HTR-8/SVneo (cell line): ENCODE data around the gene ST6GALNAC4.

ENCODE experiments used
- DNase-seq: peaks from one replicate; pipeline ENCODE4 v3.0.0; 2011; ENCODE audit warnings: low spot score, mixed read lengths; ENCODE audit not compliant: insufficient read length
- FAIRE-seq: peaks from 2 replicates; lab custom pipeline; 2011; peaks lifted over from hg19 to GRCh38; lab: Jason Lieb, UNC

The ST6GALNAC4 gene

DNA sequence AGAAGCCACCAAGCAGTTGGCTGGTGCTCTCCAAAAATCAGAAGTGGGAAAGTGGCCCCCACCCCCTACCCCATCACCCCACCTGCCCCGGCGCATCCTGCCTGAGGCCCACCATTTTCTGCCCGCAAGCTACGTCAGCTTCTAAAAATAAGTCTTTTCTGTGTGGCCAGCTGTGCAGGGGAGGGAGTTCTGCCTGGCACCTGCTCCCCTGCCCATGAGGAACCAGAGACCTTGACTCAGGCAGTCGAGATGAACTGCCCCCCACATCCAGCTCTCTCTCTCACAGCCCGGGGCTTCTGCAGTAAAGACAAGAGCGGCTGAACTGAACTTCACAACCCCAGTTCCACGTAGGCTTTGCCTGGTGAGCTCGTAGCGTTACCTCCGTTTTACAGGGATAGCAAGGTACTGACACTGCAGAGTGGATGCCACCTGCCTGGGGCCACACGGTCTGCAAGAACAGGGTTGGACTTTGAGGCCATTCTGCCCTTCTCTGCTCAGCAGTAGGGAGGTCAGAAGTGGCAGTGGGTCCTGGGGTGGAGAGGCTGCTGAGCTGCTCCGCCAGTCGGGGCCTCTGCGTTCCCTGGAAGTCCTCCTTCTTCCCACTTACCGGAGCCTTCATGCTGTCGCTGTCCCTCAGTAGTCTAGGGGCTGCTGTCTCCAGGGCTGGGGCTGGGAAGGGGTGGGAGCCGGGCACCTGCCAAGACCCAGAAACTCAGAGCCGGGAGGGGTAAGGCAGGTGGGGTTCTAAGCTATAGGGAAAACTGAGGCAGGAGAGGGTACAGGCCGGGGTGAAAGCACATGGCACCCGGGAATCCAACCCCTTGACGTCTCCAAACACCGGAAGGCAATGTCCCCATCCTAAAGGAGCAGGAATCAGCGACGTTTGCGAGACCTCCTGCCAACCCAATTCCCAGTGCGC is 781 bp downstream of the ST6GALNAC4 start:
- DNase-seq (no peak), FAIRE-seq (no peak)

DNA sequence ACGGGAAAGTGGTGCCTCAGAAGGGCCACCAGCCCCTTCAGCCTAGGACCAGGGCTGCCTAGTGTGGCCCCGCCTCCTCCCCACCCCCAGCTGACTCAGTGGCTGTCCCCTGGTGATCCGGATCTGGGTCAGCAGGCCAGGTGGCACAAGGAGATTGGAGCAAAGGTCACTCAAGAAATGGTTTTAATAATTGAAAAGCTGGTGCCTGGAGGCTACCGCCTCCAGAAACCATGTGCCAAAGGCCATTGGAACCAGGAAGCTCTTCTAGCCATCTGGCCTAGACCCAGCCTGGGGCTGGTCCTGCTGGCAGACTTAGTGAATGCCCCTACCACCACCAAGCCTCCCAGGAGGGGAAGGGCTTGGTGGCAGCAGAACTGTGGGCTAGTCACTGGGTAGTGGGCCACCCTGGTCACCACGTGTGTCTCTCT is 1.5 kb downstream of the ST6GALNAC4 start:
- DNase-seq (no peak), FAIRE-seq (no peak)

DNA sequence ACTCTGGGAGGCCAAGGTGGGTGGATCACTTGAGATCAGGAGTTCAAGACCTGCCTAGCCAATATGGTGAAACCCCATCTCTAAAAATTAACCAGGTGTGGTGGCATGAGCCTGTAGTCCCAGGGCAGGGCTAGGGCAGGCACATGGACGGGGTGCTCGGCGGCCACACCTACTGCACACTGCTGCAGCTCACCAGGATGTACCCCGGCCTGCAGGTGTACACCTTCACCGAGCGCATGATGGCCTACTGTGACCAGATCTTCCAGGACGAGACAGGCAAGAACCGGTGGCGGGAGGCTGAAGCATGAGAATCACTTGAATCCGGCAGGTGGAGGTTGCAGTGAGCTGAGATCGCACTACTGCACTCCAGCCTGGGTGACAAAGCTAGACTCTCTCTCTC is 3.2 kb downstream of the ST6GALNAC4 start:
- FAIRE-seq (no peak), DNase-seq (no peak)

DNA sequence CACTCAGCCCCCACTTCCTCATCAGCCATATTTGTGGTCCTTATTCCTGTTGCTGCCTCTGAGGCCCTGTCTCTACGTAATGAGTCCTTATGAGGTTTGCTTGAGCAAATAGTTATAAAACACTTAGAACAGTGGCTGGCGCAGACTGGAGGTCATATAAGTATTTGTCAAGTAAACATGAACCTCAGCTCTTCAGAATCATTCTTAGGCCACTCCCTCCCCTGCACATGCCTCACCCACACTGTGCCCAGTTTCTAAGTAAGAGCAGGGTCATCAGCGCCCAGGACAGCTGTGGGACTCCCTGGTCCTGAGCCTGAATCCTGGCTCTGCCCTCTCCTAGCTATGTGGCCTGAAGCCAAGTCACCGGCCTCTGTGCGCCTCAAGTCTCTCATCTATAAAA is 4.0 kb downstream of the ST6GALNAC4 start:
- FAIRE-seq, result no peak

DNA sequence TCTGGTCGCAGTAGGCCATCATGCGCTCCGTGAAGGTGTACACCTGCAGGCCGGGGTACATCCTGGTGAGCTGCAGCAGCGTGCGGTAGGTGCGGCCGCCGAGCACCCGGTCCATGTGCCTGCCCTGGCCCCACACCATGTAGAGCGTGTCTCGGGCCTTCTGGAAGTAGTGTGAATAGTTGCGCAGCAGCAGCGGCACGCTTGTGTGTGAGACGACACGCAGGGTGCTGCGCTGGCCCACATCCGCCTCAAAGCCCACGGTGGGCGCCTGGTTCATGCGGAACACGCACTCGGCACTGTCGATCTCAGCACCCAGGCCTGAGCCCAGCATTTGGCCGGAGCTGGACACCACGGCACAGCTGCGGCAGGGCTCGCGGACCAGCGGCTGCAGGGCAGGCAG is 4.5 kb downstream of the ST6GALNAC4 start:
- FAIRE-seq (no peak), DNase-seq (no peak)

More for the DNA sequence above, 4.0 kb downstream of the ST6GALNAC4 start:
- DNase-seq, result no peak

DNA sequence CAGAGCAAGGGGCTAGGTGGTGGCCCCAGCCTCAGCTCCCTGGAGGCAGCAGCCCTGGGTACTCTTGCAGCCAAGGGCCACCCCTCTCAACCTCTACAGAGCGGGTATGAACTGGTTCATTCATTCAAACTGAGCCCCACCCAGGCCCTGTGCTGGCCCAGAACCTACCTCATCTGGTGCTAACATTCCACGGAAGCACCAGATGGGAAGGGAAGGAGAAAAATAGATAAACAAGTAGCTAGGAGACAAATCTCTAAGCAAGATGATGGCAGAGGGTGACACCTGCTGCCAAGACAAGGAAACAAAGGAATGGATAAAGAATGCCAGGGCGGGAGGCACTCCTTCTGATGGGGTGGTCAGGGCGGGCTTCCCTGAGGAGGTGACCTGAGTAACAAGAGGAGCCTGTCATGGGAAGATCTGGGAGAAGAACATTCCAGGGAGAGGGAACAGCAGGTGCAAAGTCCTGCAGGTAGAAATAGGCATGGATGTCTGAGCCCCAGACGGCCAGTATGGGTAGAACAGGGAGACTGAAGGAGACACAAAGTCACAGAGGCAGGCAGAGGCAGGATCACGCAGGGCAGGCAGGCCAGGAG is 6.1 kb downstream of the ST6GALNAC4 start:
- DNase-seq (no peak), FAIRE-seq (no peak)

DNA sequence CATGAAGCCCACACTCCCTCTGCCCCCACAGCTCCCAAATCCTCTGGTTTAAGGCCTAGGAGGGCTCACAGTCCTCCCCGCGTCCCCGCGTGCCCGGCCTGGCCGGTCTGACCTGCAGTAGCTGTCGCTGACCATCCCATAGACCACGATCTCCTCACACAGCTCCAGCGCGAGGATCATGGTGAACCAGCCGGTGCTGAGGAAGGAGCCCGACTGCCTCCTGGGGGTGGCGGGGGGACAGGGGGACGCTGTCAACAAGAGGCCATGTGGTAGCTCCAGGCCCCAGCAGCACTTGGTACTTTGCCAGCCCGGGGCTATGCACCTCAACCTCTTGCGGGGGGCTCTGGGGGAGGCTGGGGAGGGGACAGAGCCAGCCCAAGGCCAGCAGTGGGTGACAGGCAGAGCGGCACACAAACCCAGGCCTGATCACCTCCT is 7.0 kb downstream of the ST6GALNAC4 start:
- FAIRE-seq, result no peak
- no peak for DNase-seq

DNA sequence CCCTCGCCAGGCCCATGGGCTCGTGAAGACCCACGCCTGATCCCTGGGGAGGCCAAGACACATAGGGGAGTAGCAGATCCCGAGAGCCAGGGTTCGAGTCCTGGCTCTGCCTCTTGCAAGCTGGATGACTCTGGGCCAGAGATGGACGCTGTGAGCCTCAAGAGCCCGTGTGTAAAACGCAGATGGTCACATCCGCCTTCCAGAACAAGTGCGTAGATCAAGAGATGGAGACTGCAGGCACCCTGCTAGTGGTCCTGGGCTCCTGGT is 8.2 kb downstream of the ST6GALNAC4 start:
- no peak for FAIRE-seq
- DNase-seq, result no peak

DNA sequence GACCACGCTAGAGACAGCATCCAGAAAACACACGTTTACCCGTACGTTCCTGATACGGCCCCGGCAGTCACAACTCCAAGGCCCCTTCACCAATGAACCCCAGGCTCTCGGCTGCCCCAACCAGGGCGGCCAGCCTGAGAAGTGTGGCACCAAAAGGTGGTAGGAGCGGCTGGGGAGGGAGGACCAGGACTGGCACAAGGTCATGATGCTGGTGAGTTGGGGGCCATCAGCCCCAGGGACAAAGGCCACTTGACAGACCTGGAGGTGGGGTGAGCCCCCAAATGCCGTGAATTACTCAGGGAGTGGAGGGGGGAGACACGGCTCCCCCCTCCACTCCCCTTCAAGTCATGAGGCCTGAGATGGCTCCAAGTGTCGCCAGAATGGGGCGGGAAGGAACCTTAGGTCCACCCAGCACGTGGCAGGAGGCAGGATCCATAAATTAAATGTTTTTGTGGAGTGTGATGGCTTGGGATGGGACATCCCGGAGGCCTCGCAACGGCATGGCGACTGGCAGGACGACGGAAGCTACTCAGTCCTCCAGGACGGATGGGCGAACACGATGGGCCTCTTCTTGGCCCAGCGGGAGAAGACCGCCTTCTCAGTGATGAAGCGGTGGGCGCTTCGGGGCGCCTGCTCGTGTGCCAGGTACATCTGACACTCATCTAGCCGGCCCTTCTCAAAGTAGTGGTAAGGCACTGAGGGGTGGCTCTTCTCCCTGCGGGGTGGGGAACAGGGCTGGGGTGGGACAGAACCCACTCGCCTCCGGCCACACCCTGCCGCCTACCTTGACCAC is 8.8 kb downstream of the ST6GALNAC4 start:
- DNase-seq (no peak), FAIRE-seq (no peak)

DNA sequence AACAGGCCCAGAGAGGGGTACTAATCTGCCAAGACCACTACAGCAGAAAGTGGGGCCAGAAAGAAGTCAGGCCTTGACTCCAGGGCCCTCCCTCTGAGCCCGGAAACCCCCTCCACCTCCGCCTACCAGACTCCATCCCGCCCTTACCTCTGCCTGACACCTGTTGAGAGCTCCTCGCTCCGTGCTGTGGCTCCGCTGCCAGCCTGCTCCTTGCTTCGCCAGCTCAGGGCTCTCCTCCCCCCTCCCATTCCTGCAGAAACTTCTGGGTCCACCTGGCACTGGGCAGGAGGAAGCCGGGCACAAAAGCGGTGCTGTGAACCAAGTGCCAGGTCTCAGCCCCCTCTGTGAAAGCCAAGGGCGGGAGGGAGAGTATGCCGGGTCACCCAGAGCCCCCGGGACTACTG is 11.1 kb downstream of the ST6GALNAC4 start:
- no peak for DNase-seq
- FAIRE-seq, result no peak

DNA sequence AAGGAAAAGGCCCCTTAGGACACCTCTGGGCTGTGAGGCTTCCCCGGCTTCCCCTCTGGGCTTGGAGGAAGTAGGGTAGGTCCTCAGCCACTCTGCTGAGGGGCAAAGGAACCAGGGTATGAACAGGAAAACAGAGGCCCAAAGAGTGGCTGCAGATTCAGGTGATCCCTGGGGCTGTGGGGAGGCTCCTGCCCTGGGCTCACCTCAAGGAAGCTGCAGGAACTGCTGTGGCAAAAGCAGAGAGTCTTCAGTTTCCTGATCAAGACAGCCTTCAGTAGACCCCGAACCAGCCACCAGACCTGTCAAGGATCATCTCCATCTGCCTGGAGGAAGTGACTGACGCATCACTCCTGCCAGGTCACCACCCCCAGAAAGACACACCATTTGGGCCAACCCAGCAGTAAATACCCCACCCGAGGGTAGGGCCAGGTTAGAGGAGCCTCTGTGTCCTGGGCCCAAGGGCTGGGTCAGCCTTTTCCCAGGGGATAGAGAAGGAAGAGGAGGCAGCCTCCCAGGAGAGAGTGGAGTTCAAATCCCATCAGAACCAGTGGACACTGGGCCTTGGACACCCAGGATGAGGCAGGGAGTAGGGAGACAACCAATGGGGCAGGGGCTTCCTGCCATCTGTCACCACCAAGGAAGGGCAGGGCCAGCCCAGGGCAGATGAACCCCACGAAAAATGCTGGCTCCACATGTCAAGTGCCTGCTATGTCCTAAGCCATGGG is 11.7 kb downstream of the ST6GALNAC4 start:
- no peak for FAIRE-seq
- DNase-seq, result no peak

DNA sequence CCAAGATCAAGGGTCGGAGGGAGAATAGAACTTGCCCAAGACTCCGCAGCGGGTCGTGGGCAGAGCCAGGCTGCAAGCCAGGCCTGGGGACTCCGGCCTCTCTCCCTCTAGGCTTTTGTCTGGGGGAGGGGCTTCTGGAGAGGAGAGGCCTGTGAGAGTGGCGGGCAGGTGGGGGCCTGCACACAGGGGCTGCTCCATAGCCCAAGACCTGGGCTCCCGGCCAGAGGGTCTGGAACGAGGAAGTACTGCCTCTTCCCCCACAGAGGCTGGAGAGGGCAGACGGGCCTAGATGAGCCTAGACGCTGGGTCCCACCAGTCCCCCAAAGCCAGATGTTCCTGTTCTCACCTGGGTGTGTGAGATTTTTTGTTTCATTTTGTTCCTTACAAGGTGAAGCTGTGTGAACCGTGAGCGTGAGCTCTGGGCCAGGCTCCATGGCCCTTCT is 12.3 kb downstream of the ST6GALNAC4 start:
- no peak for FAIRE-seq
- no peak for DNase-seq

DNA sequence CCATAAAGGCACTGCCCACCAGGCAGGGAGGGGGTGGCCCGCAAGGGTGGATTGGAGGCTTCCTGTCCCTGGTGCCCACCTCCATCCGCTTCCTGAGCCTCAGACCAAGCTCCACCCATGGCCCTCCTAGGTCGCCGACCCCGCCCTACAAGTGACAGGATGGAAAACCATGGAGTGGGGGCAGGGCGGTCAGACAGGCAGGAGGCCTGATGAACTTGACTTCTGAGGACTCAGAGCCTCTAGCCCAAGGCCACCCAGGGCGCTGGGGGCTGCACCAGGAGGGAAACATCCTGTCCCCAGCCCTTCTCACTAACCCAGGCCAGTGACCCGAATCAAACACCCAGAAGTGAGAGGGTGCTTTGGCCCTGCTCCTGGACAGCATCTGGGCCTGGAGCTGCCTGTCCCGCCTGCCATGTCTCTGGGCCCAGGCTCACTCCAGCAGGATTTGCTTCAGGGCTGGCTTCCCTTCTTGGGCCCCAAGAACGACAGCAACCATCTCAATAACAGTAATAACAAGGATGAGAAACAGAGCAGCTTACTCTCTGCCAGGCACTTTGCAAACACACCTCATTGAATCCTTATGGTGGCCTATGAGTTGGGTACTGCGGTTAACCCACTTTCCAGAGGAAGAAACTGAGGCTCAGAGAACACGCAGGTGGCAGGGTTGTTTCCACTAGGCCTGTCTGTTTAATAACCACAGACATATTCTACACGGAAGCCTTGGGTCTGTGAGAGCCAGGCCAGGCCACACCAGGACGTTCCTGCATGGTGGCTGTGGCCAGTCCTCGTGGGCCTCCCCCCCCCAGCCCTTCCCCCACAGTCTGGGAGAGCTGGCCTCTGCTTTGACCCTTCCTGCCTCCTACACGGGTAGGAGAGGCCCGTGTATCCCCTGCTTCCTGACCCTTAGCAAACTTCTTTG is 13.0 kb downstream of the ST6GALNAC4 start:
- DNase-seq, result no peak
- no peak for FAIRE-seq

DNA sequence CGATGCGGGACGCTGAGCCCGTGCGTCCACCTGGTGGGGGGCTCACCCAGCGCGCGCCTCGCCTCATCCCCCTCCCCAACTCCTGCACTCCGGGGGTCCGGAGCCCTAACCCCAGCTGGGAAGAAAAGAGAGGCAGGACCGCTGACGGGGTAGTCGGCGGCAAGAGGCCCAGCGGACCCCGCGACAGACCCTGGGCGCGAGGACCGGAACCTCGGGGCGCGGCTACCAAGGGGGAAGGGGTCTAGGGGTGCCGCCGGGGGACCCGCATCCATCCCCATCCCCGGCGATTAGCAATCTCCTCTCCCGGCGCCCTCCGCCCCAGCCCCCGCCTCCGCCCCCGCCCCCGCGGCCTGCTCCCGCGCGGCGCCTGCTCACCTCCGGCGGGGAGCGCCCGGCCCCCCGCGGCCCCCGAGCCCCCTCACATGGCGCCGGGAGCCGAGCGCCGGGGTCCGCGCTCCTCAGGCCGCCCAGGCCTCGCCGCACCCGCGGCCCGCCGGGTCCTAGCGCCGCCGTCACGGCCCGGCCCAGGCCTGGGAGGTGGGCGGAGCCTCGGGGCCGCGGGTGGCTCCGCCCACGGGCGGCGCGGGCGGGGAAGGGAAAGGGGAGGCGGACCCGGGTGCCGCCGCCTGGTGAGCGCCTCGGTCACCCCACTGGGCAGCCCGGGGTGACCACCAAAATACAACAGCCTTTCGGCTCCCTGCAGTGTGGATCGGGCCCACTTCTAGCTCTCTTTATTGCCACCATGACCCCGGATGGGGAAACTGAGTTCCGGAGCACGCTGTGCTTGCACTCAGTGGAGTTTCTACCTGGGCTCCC is 17.5 kb downstream of the ST6GALNAC4 start, which contains the start of gene ST6GALNAC6:
ST6GALNAC6 (minus strand) TSS at position 476 of the 816 bp plus-strand sequence. CDS start 1,622 bp downstream, outside the sequence.
- FAIRE-seq (no peak), DNase-seq (peak; percentile 73)

DNA sequence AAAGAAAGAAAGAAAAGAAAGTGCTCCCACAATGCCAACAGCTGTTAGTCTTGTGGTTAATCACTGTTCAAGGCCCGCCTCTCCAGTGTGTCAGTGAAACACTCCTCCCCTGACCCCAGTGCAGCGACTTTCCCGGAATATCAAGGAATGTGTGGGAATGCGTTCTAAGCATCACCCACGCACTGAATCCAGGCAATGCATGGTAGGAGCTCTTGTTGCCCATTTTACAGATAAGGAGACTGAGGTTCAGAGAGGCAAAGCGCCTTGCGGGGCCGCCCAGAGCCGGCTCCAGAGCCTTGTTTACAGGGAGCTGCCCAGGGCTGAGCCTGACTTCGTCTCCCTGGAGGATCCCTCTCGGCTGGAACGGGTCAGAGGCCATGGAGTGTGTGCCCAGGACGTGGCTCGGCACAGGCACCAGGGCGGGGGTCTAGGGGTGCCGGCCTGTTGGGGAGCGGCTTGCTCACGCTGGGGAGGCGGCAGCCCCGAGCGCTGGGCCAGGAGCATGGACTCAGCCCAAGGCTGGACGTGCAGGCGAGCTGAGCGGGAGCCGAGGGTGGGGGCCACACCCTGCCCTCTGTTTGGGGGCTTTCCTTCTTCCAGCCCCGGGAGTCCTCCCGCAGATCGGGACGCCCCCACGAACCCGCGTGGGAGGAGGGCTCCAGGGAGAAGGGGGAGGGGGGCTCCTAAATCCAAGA is 18.3 kb downstream of the ST6GALNAC4 start:
- DNase-seq, result peak; percentile 30
- FAIRE-seq, result no peak

DNA sequence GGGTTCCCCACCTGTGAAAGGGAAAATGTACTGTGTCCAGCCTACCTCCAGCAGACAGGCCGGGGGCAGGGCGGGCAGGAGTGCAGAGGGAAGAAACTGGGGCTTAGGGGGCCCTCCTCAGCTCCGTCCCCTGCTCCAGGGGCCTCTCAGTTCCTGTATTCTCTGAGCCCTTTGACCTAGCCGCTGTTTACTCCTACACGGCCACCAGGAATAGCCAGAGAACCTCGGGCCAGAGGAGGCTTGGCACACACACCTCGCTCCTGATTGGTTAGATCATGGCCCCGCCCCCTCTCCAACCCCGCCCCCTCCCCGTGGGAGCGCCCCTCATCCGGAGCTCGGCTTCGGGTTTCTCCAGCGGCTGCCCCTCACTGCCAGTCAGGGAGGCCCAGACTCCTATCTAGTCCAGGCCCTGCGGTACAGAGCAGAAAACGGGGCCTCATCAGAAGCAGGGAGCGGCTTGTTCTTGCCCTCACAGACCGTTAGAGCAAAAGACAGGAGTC is 19.6 kb downstream of the ST6GALNAC4 start:
- DNase-seq, result peak; percentile 66
- FAIRE-seq, result no peak

DNA sequence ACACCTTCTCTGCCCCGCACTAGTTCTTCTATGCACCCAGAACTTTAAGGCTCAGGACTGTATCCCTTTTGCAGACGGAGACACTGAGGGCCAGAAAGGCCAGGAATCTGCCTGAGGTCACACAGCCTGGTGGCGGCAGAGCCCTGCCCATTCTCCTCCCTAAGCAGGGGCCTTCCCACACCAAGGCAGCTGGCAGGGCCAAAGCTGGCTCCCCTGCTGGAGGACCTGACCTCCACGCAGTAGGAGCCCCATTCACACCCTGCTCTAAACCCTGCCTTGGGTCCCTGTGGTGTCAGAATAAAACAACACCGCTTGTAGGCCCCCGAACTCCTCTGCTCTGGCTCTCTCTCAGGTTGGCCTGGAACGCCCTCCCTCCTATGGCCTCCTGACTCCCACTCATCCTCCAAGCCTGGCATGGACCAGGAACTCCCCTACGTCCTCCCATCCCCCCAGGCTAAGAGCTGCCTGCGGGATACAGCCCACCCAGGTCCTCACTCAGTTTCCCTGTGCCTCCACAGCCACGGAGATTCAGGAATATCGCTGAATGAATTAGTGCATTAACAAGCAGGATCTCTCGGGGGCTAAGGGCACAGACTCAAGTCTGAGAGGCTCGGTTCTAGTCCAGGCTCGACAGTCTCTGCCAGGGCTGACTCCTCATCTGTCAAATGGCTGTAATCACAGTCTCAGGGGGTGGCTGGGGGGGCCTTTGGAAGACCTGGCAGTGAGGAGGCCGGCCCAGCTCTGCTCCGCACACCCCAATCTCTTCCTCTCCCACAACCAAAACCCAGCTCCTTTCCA is 20.2 kb downstream of the ST6GALNAC4 start:
- DNase-seq (no peak), FAIRE-seq (no peak)
